ENCODE measurements around the gene PDGFRB. TPM values are rescaled to one million over a fixed set of nuclear protein-coding genes. Genes with fewer than 3 reads are reported as not detected.

The PDGFRB gene
- polyA plus RNA-seq, 1 donor (not counting 4 experiments of a cell fraction or from before 2014, with no cell fraction given), result 0.14 TPM

- Histone ChIP-seq H3K9me1 (ENCODE audit: control insufficient read depth, extremely low read depth, insufficient read depth, low read length) (no peaks in the 10 kb centered on the region), H3K9me3 (ENCODE audit: control insufficient read depth, low read depth, low read length) (no peaks in the 10 kb centered on the region), H3K36me3 (ENCODE audit: control insufficient read depth in 2 of 2, extremely low read depth in 1 of 2, insufficient read depth in 2 of 2, low read length in 2 of 2) (no peaks in the 10 kb centered on the region), H3K4me1 (ENCODE audit: control insufficient read depth, extremely low read depth, insufficient read depth, low read length) (peaks cover 5% of the 10 kb centered on the region), H3K4me3 (ENCODE audit: control insufficient read depth in 2 of 3, extremely low read depth in 1 of 3, insufficient read depth in 2 of 3, low read depth in 1 of 3, low read length in 3 of 3) (no peak overlapping the region), H4K20me1 (ENCODE audit: control insufficient read depth, extremely low read depth, insufficient read depth, low read length) (no peaks in the 10 kb centered on the region), H3K27ac (ENCODE audit: control insufficient read depth, insufficient read depth, low read length) (no peak overlapping the region), H2AFZ (ENCODE audit: control insufficient read depth, low read length) (no peak overlapping the region), H3K9ac (ENCODE audit: control insufficient read depth, extremely low read depth, insufficient read depth, low read length) (no peak overlapping the region), H3K27me3 (ENCODE audit: control insufficient read depth, extremely low read depth, insufficient read depth, low read length) (peaks cover 4% of the 10 kb centered on the region), H3K79me2 (ENCODE audit: control insufficient read depth, insufficient read depth, low read length) (no peaks in the 10 kb centered on the region), H3K4me2 (ENCODE audit: control insufficient read depth, extremely low read depth, insufficient read depth, low read depth, low read length) (no peak overlapping the region)
- FAIRE-seq (no peak), DNase-seq (ENCODE audit: low read depth, low spot score) (no peak)
- dilution Hi-C loops (cut with MboI; ENCODE audit: extremely low pct_ligation_motif_present, low sequenced_read_pairs), result no loop called here
- TF ChIP-seq, protein P1, sequence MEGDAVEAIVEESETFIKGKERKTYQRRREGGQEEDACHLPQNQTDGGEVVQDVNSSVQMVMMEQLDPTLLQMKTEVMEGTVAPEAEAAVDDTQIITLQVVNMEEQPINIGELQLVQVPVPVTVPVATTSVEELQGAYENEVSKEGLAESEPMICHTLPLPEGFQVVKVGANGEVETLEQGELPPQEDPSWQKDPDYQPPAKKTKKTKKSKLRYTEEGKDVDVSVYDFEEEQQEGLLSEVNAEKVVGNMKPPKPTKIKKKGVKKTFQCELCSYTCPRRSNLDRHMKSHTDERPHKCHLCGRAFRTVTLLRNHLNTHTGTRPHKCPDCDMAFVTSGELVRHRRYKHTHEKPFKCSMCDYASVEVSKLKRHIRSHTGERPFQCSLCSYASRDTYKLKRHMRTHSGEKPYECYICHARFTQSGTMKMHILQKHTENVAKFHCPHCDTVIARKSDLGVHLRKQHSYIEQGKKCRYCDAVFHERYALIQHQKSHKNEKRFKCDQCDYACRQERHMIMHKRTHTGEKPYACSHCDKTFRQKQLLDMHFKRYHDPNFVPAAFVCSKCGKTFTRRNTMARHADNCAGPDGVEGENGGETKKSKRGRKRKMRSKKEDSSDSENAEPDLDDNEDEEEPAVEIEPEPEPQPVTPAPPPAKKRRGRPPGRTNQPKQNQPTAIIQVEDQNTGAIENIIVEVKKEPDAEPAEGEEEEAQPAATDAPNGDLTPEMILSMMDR (optimal IDR thresholded peaks at IDR 0.05 in 1 of 3, IDR thresholded peaks at IDR 0.05 in 1 of 3, conservative IDR thresholded peaks at IDR 0.05 in 1 of 3; ENCODE audit: extremely low read depth in 1 of 3, insufficient read depth in 2 of 3, low read length in 3 of 3), result no peak
- TF ChIP-seq EZH2 (IDR thresholded peaks at IDR 0.05; ENCODE audit: low read length), result no peak
These were observed 37.6 kb downstream of the PDGFRB start for GRCh38 chr5:150117945-150118560.

- H3K36me3 ChIP-seq (ENCODE audit: control insufficient read depth in 2 of 2, extremely low read depth in 1 of 2, insufficient read depth in 2 of 2, low read length in 2 of 2), result no peaks in the 10 kb centered on the region
- dilution Hi-C loops (cut with MboI; ENCODE audit: extremely low pct_ligation_motif_present, low sequenced_read_pairs), result no loop called here
- no peak overlapping the region for H2AFZ ChIP-seq (ENCODE audit: control insufficient read depth, low read length)
- no peaks in the 10 kb centered on the region for H4K20me1 ChIP-seq (ENCODE audit: control insufficient read depth, extremely low read depth, insufficient read depth, low read length)
- no peak overlapping the region for H3K4me3 ChIP-seq (ENCODE audit: control insufficient read depth in 2 of 3, extremely low read depth in 1 of 3, insufficient read depth in 2 of 3, low read depth in 1 of 3, low read length in 3 of 3)
- H3K4me1 ChIP-seq (ENCODE audit: control insufficient read depth, extremely low read depth, insufficient read depth, low read length), result peaks cover 13% of the 10 kb centered on the region
- no peak overlapping the region for H3K4me2 ChIP-seq (ENCODE audit: control insufficient read depth, extremely low read depth, insufficient read depth, low read depth, low read length)
- H3K9ac ChIP-seq (ENCODE audit: control insufficient read depth, extremely low read depth, insufficient read depth, low read length), result no peak overlapping the region
- H3K27ac ChIP-seq (ENCODE audit: control insufficient read depth, insufficient read depth, low read length), result no peak overlapping the region
- no peaks in the 10 kb centered on the region for H3K9me3 ChIP-seq (ENCODE audit: control insufficient read depth, low read depth, low read length)
- H3K79me2 ChIP-seq (ENCODE audit: control insufficient read depth, insufficient read depth, low read length), result no peaks in the 10 kb centered on the region
- TF ChIP-seq EZH2 (IDR thresholded peaks at IDR 0.05; ENCODE audit: low read length), result no peak
- TF ChIP-seq, protein P1 (optimal IDR thresholded peaks at IDR 0.05 in 1 of 3, IDR thresholded peaks at IDR 0.05 in 1 of 3, conservative IDR thresholded peaks at IDR 0.05 in 1 of 3; ENCODE audit: extremely low read depth in 1 of 3, insufficient read depth in 2 of 3, low read length in 3 of 3), result no peak
- H3K9me1 ChIP-seq (ENCODE audit: control insufficient read depth, extremely low read depth, insufficient read depth, low read length), result no peaks in the 10 kb centered on the region
- FAIRE-seq (no peak), DNase-seq (ENCODE audit: low read depth, low spot score) (no peak)
- H3K27me3 ChIP-seq (ENCODE audit: control insufficient read depth, extremely low read depth, insufficient read depth, low read length), result peaks cover 4% of the 10 kb centered on the region
These were observed 38.8 kb downstream of the PDGFRB start for GRCh38 chr5:150116667-150117400.
